Gastroesophageal sphincter (tissue), 3 donors: ENCODE measurements around the gene PIAS2.

ENCODE experiments used
- POLR2A ChIP-seq, 2 donors: fragments of 450-650 bp; IDR thresholded peaks; one replicate each; pipeline ENCODE4 v1.6.1; 2017; ENCODE audit warnings: antibody characterized with exemption in 2 of 2, mild to moderate bottlenecking in 2 of 2, moderate library complexity in 1 of 2
- POLR2AphosphoS5 ChIP-seq: sonication (generic); formaldehyde crosslinking; IDR thresholded peaks from one replicate; pipeline ENCODE4 v1.6.1; 2017; ENCODE audit warnings: antibody characterized with exemption
- TF ChIP-seq, protein P1 (sequence below), 4 experiments: fragments of 200-600 bp in 2 of 4; fragments of 450-650 bp in 2 of 4; sonication (generic) in 1 of 4; IDR thresholded peaks; one replicate each; pipeline ENCODE4 v1.5.1; 2017 to 2019; ENCODE audit warnings: antibody characterized with exemption in 4 of 4, mild to moderate bottlenecking in 2 of 4, moderate library complexity in 2 of 4

DNA sequence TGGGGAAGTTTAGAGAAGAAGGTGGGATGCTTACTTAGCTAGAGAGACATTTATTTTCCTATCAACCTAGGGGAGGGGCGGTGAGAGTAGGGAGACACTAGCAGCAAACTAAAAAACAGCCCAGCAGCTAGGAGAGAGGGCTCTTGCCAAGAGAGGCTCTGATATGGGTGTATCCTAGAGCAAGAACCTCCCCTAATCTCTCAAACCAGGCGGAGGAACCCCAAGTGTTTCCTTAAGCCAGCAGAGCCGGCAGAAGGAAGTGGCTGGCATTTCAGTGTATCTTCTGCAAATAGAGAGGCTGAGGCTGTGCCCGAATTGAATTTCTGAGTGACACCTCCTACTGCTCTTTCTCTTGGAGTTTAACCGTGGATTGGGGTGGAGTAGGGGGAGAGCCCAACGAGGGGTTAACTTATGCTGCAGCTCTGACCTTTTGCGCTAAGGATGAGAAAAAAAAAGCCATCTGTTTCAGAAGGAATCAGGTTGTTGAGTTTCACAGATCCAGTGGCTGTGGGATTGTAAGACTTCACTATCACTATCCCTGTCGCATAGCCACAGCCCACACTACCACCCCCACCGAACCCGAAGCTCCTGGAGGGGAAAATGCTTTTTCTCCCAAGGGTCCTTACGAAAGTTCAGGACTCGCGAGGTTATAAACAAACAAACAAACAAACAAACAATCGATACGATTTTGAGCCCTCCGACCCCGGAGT is 161.8 kb downstream of the PIAS2 start:
- TF ChIP-seq POLR2AphosphoS5, result no peak
- TF ChIP-seq, protein P1, sequence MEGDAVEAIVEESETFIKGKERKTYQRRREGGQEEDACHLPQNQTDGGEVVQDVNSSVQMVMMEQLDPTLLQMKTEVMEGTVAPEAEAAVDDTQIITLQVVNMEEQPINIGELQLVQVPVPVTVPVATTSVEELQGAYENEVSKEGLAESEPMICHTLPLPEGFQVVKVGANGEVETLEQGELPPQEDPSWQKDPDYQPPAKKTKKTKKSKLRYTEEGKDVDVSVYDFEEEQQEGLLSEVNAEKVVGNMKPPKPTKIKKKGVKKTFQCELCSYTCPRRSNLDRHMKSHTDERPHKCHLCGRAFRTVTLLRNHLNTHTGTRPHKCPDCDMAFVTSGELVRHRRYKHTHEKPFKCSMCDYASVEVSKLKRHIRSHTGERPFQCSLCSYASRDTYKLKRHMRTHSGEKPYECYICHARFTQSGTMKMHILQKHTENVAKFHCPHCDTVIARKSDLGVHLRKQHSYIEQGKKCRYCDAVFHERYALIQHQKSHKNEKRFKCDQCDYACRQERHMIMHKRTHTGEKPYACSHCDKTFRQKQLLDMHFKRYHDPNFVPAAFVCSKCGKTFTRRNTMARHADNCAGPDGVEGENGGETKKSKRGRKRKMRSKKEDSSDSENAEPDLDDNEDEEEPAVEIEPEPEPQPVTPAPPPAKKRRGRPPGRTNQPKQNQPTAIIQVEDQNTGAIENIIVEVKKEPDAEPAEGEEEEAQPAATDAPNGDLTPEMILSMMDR (IDR thresholded peaks at IDR 0.05), result no peak
- no peak for TF ChIP-seq POLR2A (IDR thresholded peaks at IDR 0.05)
